Fibroblast of skin of left biceps (primary cell): ENCODE measurements around the gene GIPC1.
"Not testable (repeated sequence)": the region's sequence is repeated elsewhere in the genome, so short reads cannot be mapped to it uniquely, and the experiment has no call there.

Experiments used
- DNase-seq, 2 experiments: peaks; one replicate each; pipeline ENCODE4 v3.0.0-alpha.2; 2013; ENCODE audit warnings: low read depth in 2 of 2

GIPC1 gene, protein sequence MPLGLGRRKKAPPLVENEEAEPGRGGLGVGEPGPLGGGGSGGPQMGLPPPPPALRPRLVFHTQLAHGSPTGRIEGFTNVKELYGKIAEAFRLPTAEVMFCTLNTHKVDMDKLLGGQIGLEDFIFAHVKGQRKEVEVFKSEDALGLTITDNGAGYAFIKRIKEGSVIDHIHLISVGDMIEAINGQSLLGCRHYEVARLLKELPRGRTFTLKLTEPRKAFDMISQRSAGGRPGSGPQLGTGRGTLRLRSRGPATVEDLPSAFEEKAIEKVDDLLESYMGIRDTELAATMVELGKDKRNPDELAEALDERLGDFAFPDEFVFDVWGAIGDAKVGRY

DNA sequence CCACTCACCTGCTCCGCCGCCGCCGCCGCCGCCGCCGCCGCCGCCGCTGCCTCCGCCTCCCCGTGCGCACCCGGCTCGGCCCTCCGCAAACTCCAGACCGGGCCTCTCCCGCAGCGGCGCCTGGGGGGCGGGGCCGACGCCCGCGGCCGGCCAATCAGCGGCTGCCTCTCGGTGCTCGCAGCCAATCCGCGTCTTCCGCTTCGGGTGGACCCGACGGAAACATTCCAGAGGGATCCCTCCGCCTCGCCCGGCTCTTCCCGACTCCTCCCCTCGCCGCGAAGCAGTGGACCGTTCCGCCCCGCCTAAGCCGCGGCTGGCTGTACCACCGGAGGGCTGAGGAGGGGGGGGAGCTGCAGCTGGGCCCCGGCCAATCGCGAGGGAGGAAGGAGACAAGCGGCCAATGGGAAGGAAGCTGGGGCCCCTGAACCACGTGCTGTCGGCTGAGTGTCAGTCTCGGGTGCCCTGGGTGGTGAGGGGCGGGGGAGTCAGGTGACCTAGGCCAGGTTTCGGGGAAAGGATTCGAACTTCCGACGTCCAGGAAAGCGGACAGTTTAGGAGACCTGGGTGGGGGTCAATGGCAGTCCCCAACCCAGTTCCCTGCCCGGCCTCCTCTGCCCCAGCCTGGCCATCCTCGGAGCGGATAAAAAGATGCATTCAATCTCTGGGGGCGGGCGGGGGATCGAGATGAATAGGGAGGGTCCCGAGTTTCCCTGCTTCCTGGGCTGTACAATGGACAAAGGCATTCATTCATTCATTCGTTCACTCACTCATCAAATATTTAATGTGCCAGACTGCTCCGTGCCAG lies at the start of gene GIPC1:
GIPC1 (minus strand) TSS at position 99 of the 805 bp plus-strand sequence. CDS start 13,151 bp downstream, outside the sequence.
- peak; percentile 98 for DNase-seq

DNA sequence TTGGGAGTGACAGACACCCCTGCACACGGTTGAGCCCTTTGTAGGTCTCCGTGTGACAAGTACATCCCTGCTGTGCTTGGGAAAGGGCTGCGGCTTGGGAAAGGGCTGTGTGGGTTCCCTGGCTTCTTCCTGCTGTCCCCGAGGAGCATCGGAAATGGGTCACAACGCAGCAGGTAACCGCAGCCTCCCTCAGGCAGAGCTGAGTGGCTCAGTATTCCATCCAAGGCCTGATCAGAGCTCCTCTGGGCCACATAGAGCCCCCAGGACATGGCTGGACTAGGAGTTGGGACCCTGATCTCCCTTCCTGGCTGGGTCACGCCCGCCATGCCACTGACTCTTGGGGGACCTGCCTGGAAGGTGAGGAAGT lies 49.8 kb upstream of the GIPC1 start:
- DNase-seq = no peak

DNA sequence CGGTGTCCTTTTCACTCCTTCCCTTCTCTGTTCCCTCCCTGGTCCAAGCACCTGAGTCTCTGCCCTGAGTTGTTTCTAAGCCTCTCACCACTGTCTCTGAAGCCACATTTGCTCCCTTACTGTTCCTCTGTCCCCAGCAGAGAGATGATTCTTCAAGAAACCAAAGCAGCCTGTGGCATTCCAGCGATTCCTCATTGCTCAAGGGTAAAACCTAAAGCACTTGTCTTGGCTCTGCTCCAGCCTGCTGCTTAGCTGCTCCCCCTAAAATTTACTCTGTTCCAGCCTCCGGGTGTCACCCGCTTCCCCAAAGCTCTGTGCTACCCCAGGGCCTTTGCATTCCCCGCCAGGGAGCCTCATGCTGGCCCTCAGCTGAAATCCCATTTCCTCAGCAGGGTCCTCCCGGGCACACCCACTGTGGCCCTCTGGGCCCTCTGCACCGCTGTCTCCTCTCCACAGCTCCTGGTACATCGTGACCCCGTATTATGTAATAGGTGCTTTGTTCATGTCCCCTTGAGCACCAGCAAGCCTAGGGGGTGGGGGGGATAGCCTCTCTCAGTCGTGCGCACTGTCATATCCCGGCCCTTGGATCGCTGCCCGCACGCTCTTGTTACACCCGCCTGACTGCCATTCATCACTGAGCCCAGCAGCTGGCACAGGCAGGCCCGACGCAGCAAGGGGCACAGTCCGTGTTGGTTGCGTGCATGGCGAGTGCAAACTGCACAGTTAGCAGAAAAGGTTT lies 49.2 kb upstream of the GIPC1 start:
- no peak for DNase-seq

DNA sequence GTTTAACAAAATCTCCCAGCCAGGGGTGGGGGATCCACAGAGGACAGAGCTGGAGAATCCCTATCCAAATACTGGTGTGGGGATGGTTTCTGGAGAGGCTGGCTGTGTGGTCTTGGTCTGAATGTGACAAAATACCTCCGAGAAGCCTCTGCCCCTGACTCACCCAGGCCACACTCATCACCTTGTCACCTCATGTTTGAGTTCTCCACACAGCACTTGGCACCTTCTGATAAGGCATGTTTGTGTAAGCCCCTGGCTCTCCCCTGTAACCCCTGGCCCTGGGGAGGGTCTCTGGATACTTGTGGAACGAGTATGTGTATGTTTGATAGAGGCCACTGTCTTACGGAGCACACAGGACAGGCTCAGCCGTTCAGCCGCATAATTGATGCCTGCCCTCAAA lies 48.1 kb upstream of the GIPC1 start:
- no peak for DNase-seq

DNA sequence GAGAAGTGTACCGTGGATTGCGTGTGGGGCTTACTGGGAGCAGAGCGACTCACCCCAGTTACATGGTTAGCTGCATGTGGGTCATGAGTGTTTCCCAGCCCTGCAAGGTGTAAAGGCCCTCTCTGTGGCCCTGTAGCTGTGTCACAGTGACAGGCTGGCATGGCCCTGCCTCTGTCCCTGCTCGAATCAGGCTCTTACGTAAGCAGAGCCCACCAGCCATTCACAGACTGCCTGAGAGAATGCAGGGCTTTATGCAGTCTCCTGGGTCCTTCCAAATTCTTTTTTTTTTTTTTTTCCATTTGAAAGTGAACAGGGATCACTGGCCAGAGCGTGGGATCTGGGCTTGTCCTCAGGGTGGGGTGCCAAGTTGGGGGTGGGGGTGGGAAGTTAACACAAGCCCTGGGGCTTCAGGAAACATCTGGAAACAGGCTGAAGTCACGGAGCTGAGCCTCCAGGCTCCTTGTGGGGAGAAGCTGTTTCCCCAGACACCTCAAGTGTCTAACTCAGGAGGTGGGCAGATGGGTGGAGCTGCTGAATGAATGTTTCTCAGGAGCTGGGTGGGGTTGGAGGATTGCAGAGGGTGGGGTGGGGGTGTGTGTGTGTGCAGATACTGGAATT lies 46.9 kb upstream of the GIPC1 start:
- DNase-seq = no peak

DNA sequence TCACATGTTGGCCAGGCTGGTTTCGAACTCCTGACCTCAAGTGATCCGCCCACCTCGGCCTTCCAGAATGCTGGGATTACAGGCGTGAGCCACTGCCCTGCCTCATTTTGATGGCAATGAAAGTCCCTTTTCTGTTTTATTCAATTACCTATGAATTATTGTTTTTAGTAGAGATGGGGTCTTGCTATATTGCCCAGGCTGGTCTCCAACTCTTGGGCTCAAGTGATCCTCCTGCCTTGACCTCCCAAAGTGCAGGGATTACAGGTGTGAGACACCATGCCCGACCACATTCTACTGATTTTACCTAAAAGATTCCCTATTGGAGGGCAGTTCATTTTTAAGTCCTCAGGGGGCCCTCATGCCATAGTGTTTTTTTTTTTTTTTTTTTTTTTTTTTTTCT lies 46.1 kb upstream of the GIPC1 start:
- DNase-seq = not testable (repeated sequence)

DNA sequence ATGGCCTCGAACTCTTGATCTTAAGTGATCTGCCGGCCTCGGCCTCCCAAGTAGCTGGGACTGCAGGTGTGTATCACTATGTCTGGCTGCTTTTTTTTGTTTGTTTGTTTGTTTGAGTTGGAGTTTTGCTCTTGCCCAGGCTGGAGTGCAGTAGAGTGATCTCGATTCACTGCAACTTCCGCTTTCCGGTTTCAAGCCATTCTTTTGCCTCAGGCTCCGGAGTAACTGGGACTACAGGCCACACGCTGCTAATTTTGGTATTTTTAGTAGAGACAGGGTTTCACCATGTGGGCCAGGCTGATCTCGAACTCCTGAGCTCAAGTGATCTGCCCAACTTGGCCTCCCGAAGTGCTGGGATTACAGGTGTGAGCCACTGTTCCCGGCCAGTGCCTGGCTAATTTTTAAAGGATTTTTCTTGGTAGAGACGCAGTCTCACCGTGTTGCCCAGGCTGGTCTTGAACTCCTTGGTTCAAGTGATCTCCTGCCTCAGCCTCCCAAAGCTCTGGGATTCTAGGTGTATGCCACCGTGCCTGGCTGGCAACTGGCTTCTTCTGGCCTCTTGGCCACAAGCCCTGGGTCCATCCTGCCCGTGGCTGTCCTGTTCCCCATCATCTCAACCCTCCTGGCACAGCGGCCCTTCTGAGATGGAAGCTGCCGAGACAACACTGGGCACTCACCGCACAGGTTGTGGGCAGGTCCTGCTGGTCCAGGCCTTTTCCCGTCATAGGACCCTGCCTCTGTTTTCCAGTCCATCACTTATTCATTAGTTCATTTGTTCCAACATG lies 45.0 kb upstream of the GIPC1 start:
- DNase-seq = no peak

DNA sequence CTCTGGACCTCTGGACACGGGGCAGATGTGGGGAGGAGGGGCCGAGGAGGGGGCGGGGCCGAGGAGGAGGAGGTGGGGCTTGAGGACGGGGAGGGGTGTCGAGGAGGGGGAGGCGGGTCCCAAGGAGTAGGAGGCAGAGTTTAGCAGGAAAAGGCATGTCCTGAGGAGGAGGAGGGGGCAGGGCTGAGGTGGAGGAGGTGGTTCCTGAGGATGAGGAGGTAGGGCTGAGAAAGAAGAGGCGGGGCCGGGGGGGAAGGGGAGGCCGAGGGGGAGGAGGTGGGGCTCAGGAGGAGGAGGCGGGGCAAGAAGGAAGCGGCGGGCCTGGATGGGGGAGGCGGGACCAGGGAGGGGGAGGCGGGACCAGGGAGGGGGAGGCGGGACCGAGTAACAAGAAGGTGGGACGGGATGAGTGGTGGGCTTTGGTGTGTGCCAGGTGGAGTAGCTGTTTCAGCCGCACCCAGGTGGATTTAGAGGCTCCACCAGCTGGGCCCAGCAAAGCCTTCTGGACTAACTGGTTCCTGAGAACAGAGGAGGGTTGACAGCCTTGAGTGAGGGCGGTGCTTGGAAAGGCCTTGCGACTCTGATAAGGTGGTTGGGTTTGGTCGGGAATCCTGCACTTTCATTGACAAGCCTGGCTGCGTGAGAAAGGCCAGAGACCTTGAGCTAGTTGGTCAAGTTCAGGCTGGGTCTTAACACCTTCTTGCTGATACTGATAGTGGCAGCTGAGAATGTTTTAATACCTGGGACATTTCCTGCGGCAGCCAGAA lies 41.2 kb upstream of the GIPC1 start:
- DNase-seq = no peak

DNA sequence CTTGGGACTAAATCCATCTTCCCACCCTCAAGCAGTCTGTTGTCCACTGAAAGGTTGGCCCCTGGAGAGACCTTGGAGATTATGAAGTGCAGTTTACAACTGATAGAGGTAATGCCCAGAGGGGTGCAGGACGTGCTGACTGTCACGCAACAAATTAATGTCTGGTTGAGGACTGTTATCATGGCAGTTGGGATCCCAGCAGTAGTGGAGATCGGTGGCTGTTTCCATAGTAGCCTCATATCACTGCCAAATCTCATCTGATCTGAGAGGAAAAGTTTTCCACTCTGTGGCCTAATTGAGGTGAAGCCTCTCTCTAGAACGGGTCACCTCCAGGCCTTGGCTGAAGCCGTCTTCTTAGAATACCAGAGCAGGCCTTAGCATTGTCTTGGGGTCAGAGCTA lies 37.5 kb upstream of the GIPC1 start:
- no peak for DNase-seq

DNA sequence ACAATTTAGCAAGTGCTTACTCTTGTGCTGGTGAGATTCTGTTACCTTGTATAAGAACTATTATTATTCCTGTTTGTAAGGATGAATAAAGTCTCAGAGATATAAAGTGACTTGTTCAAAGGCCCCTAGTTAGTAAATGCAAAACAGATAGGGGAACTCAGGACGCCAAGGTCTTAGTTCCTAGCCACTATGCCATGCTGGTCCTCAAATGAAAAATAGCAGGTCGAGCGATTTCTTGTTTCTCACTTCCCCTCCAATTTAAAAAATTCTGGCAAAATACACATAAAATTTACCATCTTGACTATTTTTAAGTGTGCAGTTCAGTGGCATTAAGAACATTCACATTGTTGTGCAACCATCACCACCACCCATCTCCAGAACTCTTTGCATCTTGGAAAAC lies 34.6 kb upstream of the GIPC1 start:
- DNase-seq = no peak

DNA sequence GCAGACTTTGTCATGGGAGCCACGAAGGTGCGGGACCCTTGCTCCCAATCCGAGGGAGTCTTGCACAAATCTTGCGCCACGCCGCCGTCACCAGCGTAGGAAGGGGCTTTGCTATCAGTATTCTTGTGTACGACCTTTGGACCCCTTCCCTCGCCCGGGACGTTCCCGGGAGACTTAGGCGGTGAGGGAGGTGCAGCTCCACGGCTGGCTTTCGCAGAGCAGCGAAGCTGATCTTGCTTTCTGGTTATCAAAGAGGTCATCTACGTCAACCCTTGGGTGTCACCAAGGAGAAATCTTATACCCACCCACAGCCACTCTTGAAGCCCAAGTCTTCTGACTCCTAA lies 34.0 kb upstream of the GIPC1 start:
- no peak for DNase-seq

DNA sequence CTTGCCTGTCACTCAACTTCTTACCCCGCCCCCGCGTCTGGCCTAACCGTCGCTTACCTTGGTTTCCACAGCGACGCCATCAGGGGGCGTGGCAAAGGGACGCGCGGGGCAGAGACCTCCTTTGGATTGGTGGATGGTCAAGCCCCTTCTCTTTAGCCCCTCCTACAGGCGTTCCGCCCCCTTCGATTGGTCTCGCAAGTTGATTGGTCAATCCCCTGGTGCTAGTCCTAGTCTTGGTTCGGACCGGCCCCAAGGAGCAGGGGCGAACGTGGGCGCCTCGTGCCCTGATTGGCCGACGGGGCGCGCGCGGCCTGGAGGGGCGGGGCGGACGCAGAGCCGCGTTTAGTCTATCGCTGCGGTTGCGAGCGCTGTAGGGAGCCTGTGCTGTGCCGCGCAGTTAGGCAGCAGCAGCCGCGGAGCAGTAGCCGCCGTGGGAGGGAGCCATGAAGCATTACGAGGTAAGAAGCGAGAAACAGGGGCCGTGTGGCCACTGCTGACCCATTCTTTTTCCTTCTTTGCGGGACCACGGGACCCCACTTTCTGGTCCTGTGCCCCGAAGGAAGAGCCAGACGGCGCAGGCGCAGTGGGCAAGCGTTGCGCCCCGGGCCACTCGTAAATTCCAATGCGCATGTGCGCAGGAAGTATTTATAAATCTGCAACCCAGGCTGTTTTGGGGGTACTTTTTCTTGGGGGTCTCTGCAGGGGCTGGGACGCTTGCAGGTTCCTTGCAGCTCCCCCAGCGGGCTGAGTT lies 33.5 kb upstream of the GIPC1 start, which contains the start of gene TECR:
TECR (plus strand) TSS at position 341 of the 751 bp plus-strand sequence; CDS start at position 444, 103 bp downstream.
- peak; percentile 99 to 100 for DNase-seq

DNA sequence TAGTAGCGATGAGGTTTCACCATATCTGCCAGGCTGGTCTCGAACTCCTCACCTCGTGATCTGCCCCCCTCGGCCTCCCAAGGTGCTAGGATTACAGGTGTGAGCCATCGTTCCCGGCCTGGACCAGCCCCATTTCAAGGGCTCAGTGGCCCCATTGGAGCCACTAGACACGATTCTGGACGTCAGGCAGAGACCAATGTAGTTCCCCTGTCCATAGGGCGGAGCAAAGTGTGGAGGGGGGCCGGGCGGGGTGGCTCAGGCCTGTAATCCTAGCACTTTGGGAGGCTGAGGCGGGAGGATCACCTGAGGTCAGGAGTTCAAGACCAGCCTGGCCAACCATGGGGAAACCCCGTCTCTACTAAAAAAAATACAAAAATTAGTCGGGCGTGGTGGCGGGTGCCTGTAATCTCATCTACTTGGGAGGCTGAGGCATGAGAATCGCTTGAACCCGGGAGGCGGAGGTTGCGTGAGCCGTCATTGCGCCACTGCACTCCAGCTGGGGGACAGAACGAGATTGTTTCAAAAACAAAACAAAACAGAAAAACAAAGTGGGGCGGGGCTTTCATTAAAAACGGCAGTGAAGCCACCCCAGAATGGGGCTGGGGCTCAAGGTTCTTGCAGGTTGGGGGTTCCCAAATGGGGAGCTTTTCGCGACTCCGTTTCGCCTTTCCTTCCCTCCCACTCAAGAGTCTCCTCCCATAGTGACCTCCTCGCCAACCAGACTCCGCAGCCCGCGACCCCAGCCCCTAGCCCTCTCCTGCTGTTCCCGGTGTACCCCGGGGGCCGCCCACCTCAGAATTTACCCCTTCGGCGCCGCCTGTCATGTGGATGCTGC lies 32.7 kb upstream of the GIPC1 start:
- no peak for DNase-seq

DNA sequence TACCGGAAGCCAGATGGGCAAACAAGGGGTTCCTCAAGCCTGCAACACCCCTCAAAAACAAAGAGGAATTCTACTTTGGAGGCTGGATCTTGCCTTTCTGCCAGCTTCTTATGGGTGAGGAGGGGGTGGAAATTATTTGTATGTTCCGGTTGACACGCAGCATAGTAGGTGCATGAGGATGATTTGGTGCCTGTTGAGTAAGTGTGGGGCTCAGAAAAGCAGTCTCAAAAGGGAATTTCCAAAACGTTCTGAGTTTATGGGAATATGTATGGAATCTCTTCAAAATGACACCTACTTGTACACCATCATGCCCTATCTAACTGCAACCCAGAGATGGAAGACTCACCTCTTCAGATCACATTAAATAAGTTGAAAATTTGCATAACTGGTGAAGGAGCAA lies 30.5 kb upstream of the GIPC1 start:
- DNase-seq = no peak

DNA sequence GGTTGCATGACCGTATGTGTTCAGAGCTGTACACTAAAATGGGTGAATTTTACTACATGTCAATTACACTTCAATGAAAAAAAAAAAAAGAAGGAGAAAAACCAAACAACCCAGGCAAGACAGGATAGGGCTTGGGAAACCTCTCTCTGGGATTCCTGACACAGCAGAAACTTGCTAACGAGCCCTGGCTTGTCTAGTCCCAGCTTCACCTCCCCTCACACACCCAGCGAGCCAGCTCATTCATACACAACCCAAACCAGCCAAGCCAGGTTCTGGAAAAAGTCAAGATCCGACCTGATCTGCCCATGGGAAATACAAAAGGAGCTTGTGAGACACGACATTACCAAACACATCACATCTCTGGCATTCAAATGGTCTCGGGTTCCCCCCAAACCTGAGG lies 29.8 kb upstream of the GIPC1 start:
- DNase-seq = no peak

DNA sequence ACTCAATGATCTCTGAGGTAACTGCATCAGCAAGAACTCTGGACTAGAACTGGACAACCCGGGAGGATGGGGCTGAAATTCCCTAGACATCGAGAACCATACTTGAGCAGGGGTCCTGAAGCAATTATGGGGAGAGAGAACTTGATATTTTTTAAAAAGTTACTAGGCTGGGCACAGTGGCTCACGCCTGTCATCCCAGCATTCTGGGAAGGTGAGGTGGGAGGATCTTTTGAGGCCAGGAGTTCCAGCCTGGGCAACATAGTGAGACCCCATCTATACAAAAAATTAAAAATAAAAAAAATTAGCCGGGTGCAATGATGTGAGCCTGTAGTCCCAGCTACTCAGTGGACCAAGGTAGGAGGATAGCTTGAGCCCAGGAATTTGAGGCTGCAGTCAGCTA lies 24.6 kb upstream of the GIPC1 start:
- no peak for DNase-seq

DNA sequence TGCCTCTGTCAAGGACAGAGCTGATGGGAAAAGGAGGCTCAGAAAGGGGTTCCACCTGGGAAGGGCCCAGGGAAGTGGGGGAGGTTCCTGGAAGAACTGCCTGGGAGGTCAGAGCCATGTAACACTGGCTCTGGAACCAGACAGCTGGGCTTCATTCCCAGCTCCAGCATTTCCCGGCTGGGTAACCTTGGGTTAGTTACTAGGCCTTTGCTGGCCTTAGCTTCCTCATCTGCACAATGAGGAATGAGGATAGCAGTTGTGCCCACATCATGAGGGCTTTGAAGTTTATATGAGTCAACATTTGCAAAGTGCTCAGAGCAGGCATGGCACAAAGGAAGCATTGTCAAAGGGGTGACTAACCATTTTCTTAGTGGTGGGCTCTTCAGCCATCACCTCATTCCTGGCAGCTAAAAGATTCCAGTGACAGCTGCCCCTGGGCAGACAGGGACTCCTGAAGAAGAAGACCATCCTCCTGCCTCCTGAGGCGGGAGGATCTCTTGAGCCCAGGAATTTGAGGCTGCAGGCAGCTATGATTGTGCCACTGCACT lies 24.0 kb upstream of the GIPC1 start:
- no peak for DNase-seq

DNA sequence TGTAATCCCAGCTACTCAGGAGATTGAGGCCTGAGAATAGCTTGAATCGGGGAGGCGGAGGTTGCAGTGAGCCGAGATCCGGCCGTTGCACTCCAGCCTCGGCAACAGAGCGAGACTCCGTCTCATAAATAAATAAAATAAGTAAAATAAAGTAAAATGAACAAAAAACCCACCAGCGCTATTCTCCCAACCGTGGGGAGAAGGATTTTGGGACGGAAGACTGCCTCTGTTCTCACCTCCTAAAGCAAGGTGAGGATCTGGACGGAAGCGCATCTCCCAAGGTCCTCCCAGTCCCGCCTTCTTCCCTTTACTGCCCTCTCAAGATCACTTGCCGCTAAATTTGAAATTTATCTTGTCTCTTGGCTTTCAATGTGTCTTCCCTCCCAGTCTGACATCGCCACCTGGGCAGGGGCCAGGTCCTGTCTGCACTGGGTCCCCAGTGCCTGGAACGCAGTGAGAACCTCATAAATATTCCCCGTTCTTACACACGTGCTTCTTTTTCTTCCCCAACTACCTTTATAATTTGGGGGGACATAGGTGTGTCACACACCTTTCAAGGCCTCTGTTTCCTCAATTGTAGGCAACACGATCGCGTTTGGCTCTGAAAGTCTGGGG lies 23.4 kb upstream of the GIPC1 start:
- no peak for DNase-seq
